ENCODE measurements around the gene PTPRQ.

DNA sequence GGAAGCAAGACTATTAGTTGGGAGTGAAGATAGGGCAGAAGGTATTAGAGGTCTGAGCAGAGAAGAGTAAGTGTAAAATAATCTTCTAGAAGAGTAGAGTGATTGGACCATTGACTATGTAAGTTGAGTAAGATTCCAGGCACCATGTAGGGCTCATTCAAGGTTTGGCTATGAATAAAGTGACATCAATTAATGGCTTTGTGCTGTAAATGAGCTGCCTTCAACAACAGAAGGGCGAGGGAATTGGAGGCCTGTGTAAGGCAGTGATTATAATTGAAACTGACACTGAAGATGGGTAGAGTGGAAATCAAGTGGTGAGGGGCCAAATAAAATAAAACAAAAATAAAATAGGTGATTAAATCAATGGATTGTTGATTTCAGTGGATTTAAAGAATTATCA, 26.4 kb downstream of the PTPRQ start:
- TF ChIP-seq, protein P1, sequence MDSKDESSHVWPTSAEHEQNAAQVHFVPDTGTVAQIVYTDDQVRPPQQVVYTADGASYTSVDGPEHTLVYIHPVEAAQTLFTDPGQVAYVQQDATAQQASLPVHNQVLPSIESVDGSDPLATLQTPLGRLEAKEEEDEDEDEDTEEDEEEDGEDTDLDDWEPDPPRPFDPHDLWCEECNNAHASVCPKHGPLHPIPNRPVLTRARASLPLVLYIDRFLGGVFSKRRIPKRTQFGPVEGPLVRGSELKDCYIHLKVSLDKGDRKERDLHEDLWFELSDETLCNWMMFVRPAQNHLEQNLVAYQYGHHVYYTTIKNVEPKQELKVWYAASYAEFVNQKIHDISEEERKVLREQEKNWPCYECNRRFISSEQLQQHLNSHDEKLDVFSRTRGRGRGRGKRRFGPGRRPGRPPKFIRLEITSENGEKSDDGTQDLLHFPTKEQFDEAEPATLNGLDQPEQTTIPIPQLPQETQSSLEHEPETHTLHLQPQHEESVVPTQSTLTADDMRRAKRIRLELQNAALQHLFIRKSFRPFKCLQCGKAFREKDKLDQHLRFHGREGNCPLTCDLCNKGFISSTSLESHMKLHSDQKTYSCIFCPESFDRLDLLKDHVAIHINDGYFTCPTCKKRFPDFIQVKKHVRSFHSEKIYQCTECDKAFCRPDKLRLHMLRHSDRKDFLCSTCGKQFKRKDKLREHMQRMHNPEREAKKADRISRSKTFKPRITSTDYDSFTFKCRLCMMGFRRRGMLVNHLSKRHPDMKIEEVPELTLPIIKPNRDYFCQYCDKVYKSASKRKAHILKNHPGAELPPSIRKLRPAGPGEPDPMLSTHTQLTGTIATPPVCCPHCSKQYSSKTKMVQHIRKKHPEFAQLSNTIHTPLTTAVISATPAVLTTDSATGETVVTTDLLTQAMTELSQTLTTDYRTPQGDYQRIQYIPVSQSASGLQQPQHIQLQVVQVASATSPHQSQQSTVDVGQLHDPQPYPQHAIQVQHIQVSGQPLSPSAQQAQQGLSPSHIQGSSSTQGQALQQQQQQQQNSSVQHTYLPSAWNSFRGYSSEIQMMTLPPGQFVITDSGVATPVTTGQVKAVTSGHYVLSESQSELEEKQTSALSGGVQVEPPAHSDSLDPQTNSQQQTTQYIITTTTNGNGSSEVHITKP (tag by site-specific recombination; IDR thresholded peaks at IDR 0.05): no peak
- TF ChIP-seq ZXDB (tag by site-specific recombination; IDR thresholded peaks at IDR 0.05) (no peak), ZNF292 (tag by site-specific recombination; IDR thresholded peaks at IDR 0.05; ENCODE audit: borderline replicate concordance, low read depth) (no peak), ZNF311 (tag by site-specific recombination; IDR thresholded peaks at IDR 0.05; ENCODE audit: borderline replicate concordance) (no peak), ZNF324 (tag by site-specific recombination; IDR thresholded peaks at IDR 0.05) (no peak)
- TF ChIP-seq, protein P2, sequence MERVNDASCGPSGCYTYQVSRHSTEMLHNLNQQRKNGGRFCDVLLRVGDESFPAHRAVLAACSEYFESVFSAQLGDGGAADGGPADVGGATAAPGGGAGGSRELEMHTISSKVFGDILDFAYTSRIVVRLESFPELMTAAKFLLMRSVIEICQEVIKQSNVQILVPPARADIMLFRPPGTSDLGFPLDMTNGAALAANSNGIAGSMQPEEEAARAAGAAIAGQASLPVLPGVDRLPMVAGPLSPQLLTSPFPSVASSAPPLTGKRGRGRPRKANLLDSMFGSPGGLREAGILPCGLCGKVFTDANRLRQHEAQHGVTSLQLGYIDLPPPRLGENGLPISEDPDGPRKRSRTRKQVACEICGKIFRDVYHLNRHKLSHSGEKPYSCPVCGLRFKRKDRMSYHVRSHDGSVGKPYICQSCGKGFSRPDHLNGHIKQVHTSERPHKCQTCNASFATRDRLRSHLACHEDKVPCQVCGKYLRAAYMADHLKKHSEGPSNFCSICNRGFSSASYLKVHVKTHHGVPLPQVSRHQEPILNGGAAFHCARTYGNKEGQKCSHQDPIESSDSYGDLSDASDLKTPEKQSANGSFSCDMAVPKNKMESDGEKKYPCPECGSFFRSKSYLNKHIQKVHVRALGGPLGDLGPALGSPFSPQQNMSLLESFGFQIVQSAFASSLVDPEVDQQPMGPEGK (tag by site-specific recombination; IDR thresholded peaks at IDR 0.05): no peak
- TF ChIP-seq, protein P3, sequence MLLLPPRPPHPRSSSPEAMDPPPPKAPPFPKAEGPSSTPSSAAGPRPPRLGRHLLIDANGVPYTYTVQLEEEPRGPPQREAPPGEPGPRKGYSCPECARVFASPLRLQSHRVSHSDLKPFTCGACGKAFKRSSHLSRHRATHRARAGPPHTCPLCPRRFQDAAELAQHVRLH (tag by site-specific recombination; IDR thresholded peaks at IDR 0.05): no peak
- TF ChIP-seq, protein P4, sequence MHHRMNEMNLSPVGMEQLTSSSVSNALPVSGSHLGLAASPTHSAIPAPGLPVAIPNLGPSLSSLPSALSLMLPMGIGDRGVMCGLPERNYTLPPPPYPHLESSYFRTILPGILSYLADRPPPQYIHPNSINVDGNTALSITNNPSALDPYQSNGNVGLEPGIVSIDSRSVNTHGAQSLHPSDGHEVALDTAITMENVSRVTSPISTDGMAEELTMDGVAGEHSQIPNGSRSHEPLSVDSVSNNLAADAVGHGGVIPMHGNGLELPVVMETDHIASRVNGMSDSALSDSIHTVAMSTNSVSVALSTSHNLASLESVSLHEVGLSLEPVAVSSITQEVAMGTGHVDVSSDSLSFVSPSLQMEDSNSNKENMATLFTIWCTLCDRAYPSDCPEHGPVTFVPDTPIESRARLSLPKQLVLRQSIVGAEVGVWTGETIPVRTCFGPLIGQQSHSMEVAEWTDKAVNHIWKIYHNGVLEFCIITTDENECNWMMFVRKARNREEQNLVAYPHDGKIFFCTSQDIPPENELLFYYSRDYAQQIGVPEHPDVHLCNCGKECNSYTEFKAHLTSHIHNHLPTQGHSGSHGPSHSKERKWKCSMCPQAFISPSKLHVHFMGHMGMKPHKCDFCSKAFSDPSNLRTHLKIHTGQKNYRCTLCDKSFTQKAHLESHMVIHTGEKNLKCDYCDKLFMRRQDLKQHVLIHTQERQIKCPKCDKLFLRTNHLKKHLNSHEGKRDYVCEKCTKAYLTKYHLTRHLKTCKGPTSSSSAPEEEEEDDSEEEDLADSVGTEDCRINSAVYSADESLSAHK (tag by site-specific recombination; IDR thresholded peaks at IDR 0.05): no peak
- TF ChIP-seq, protein P5, sequence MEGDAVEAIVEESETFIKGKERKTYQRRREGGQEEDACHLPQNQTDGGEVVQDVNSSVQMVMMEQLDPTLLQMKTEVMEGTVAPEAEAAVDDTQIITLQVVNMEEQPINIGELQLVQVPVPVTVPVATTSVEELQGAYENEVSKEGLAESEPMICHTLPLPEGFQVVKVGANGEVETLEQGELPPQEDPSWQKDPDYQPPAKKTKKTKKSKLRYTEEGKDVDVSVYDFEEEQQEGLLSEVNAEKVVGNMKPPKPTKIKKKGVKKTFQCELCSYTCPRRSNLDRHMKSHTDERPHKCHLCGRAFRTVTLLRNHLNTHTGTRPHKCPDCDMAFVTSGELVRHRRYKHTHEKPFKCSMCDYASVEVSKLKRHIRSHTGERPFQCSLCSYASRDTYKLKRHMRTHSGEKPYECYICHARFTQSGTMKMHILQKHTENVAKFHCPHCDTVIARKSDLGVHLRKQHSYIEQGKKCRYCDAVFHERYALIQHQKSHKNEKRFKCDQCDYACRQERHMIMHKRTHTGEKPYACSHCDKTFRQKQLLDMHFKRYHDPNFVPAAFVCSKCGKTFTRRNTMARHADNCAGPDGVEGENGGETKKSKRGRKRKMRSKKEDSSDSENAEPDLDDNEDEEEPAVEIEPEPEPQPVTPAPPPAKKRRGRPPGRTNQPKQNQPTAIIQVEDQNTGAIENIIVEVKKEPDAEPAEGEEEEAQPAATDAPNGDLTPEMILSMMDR (tag by site-specific recombination; IDR thresholded peaks at IDR 0.05): no peak
- TF ChIP-seq, protein P6, sequence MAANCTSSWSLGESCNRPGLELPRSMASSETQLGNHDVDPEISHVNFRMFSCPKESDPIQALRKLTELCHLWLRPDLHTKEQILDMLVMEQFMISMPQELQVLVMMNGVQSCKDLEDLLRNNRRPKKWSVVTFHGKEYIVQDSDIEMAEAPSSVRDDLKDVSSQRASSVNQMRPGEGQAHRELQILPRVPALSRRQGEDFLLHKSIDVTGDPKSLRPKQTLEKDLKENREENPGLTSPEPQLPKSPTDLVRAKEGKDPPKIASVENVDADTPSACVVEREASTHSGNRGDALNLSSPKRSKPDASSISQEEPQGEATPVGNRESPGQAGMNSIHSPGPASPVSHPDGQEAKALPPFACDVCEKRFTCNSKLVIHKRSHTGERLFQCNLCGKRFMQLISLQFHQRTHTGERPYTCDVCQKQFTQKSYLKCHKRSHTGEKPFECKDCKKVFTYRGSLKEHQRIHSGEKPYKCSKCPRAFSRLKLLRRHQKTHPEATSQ (tag by site-specific recombination; IDR thresholded peaks at IDR 0.05): no peak

All from HEK293 (cell line).